Activated CD4-positive, alpha-beta memory T cell treated with anti-CD3 and anti-CD28 coated beads for 36 hours (primary cell): ENCODE results near the gene RBM43. TPM values are rescaled to one million over a fixed set of nuclear protein-coding genes. Genes with fewer than 3 reads are reported as not detected.
A peak's percentile ranks its signal among the peaks of the same experiment; 100 is the strongest.
"Not testable (repeated sequence)": the region's sequence is repeated elsewhere in the genome, so short reads cannot be mapped to it uniquely, and the experiment has no call there.

Experiments used
- CTCF ChIA-PET: fragments of 350-600 bp; sonication (Branson Sonifier 250); formaldehyde crosslinking; loops from one replicate; lab custom pipeline; 2021; ENCODE audit warnings: antibody characterized with exemption, inconsistent platforms; lab: Charles Lee
- POLR2A ChIA-PET: fragments of 350-600 bp; sonication (Branson Sonifier 250); formaldehyde crosslinking; loops from one replicate; lab custom pipeline; 2021; ENCODE audit warnings: antibody characterized with exemption; lab: Charles Lee
- DNase-seq: peaks from one replicate; pipeline ENCODE4 v3.0.0-alpha.2; 2020
- H3K27ac Mint-ChIP-seq: one replicate; pipeline ENCODE4 v1.8.0; 2021; ENCODE audit warnings: mixed read lengths
- H3K27me3 Mint-ChIP-seq: one replicate; pipeline ENCODE4 v1.8.0; 2021; ENCODE audit warnings: mixed read lengths
- H3K36me3 Mint-ChIP-seq: one replicate; pipeline ENCODE4 v1.8.0; 2021; ENCODE audit warnings: mixed read lengths
- H3K4me1 Mint-ChIP-seq: one replicate; pipeline ENCODE4 v1.8.0; 2021; ENCODE audit warnings: low read depth, mixed read lengths
- H3K4me3 Mint-ChIP-seq: one replicate; pipeline ENCODE4 v1.8.0; 2021; ENCODE audit warnings: mild to moderate bottlenecking, mixed read lengths
- H3K9me3 Mint-ChIP-seq: one replicate; pipeline ENCODE4 v1.8.0; 2021; ENCODE audit warnings: mixed read lengths
- intact Hi-C: fragments of 100-400 bp; cut with micrococcal nuclease; formaldehyde crosslinking; loops from one replicate; pipeline ENCODE4 v1.15.1; 2023
- total RNA-seq, 2 experiments: library from RNA; stranded (reverse); gene quantifications; one replicate each; pipeline ENCODE4 v1.2.3, GENCODE V29; 2021

Gene RBM43
- total RNA-seq: 1 to 10 TPM; 3.7 to 3.8 TPM

GRCh38 chr2:151261231-151261976 is at the start of gene RBM43:
Gene RBM43, minus strand, starts transcription at chr2:151261863. Its CDS starts 136 bp downstream, at chr2:151261727.
- Mint-ChIP-seq H3K27me3 (no peaks in the 10 kb centered on the region), H3K4me3 (peak within 1 kb of the TSS; percentile 88), H3K27ac (peak within 1 kb of the TSS; percentile 91), H3K4me1 (peaks cover 15% of the 10 kb centered on the region), H3K9me3 (no peaks in the 10 kb centered on the region), H3K36me3 (peaks cover 3% of the 10 kb centered on the region)
- DNase-seq: peak; percentile 88
- intact Hi-C loops: loop anchor here (1.0 to 10.0 kb wide), 4 partner anchors 27 to 1675 kb away; partner anchors contain the start of genes ARL5A and MMADHC
- POLR2A ChIA-PET: interaction anchor here (0.6 to 1.6 kb wide), 5 partner anchors 18 to 1674 kb away, joined by 3 to 24 read pairs (median 4); partner anchors contain the start of genes MMADHC, NMI and RIF1
- CTCF ChIA-PET: interaction anchor here (1.0 to 1.6 kb wide), 4 partner anchors 21 to 1674 kb away, joined by 3 to 5 read pairs (median 4); partner anchors contain the start of gene MMADHC

GRCh38 chr2:151310313-151310712 is 48.6 kb upstream of the RBM43 start:
- H3K4me3 Mint-ChIP-seq, DNase-seq, intact Hi-C loops, POLR2A ChIA-PET, H3K27ac Mint-ChIP-seq, CTCF ChIA-PET, H3K4me1 Mint-ChIP-seq, H3K36me3 Mint-ChIP-seq, H3K9me3 Mint-ChIP-seq, H3K27me3 Mint-ChIP-seq: not testable (repeated sequence)

DNA sequence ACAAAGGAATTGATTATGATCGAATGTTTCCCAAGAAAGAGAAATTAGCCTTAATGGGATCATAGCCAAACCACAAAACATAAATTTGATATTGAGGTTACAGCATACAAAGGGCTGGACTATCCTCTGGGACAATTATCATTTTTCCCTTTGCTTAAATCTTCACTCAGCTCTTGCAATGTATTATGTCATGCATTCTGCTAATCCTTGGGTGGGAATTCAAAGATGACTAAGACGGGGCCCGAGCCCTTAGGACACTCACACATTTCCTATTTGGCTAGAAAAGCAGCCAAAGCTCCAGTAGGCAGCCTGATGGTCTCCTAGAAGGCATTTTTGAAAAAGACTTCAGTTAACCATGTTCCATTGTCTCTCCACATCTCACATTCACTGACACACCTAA is 45.0 kb upstream of the RBM43 start:
- Mint-ChIP-seq H3K4me3 (no peak overlapping the region), H3K9me3 (no peaks in the 10 kb centered on the region), H3K4me1 (no peaks in the 10 kb centered on the region), H3K36me3 (no peaks in the 10 kb centered on the region), H3K27me3 (peaks cover 4% of the 10 kb centered on the region), H3K27ac (no peak overlapping the region)
- DNase-seq: no peak
- CTCF ChIA-PET: no interaction called here
- POLR2A ChIA-PET: no interaction called here
- intact Hi-C loops: no loop called here

GRCh38 chr2:151305129-151305691 is 43.5 kb upstream of the RBM43 start:
- no peak for DNase-seq
- intact Hi-C loops: no loop called here
- Mint-ChIP-seq H3K36me3 (no peaks in the 10 kb centered on the region), H3K9me3 (no peaks in the 10 kb centered on the region), H3K27ac (no peak overlapping the region), H3K4me3 (no peak overlapping the region), H3K4me1 (no peaks in the 10 kb centered on the region), H3K27me3 (peaks cover 4% of the 10 kb centered on the region)
- ChIA-PET CTCF (no interaction called here), POLR2A (no interaction called here)

GRCh38 chr2:151302879-151303278 is 41.2 kb upstream of the RBM43 start:
- Mint-ChIP-seq H3K4me3 (no peak overlapping the region), H3K27me3 (peaks cover 4% of the 10 kb centered on the region), H3K9me3 (no peaks in the 10 kb centered on the region), H3K27ac (no peak overlapping the region), H3K36me3 (no peaks in the 10 kb centered on the region), H3K4me1 (peaks cover 1% of the 10 kb centered on the region)
- DNase-seq: no peak
- ChIA-PET CTCF (no interaction called here), POLR2A (no interaction called here)
- intact Hi-C loops: no loop called here

DNA sequence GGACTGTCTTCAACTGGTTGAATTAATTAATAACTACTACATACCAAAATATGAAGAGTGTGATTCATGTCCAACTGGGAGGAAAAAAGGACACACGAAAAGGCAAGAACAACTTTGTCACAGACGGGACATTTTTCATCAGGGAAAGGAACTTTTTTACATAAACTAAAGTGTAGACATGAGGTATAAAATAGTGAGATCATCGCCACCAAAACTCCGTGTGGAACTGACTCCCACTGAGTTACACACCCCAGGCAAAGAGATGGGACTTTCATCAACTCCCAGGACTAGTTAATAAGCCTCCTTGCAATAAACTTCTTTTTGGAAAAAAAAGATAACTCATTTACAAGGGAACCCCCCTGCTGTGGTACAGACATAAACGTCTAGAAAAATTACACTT is 40.7 kb upstream of the RBM43 start:
- H3K4me3 Mint-ChIP-seq: no peak overlapping the region
- DNase-seq: no peak
- intact Hi-C loops: no loop called here
- ChIA-PET POLR2A (no interaction called here), CTCF (no interaction called here)
- H3K27ac Mint-ChIP-seq: no peak overlapping the region
- H3K4me1 Mint-ChIP-seq: peaks cover 3% of the 10 kb centered on the region
- peaks cover 4% of the 10 kb centered on the region for H3K27me3 Mint-ChIP-seq
- H3K9me3 Mint-ChIP-seq: no peaks in the 10 kb centered on the region
- H3K36me3 Mint-ChIP-seq: no peaks in the 10 kb centered on the region

GRCh38 chr2:151299920-151300539 is 38.4 kb upstream of the RBM43 start:
- Mint-ChIP-seq H3K27ac (no peak overlapping the region), H3K4me1 (peaks cover 3% of the 10 kb centered on the region), H3K36me3 (no peaks in the 10 kb centered on the region), H3K9me3 (peaks cover 2% of the 10 kb centered on the region), H3K27me3 (peaks cover 4% of the 10 kb centered on the region), H3K4me3 (no peak overlapping the region)
- no peak for DNase-seq
- ChIA-PET CTCF (no interaction called here), POLR2A (interaction anchor here (1.3 kb wide), 1 partner anchor 11 kb away, joined by 5 read pairs; the partner anchor contains the start of gene NMI)
- intact Hi-C loops: no loop called here

DNA sequence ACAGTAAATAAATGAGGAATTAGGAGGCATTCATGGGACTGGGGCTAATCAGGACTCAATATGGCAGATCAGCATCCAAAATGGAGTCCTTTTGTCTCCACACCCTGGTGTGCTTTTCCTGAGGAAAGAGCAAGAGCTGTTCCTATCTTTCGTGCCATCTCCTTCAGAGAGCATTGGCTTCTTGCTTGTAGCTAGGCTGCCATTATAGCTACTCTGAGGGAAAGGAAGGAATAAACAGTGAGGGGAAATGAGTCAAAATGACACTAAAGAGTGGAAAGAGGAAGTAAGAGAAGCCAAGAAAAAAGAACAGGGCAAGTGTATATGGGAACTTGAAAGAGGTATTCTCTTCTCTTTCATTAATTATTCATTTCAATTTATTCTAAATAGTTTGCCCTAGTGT is 36.2 kb upstream of the RBM43 start:
- H3K9me3 Mint-ChIP-seq: peaks cover 2% of the 10 kb centered on the region
- intact Hi-C loops: no loop called here
- H3K36me3 Mint-ChIP-seq: no peaks in the 10 kb centered on the region
- H3K27ac Mint-ChIP-seq: no peak overlapping the region
- POLR2A ChIA-PET: no interaction called here
- CTCF ChIA-PET: no interaction called here
- no peak for DNase-seq
- H3K4me3 Mint-ChIP-seq: no peak overlapping the region
- H3K27me3 Mint-ChIP-seq: peaks cover 3% of the 10 kb centered on the region
- peaks cover 3% of the 10 kb centered on the region for H3K4me1 Mint-ChIP-seq

GRCh38 chr2:151295926-151296325 is 34.3 kb upstream of the RBM43 start:
- H3K27ac Mint-ChIP-seq, H3K4me1 Mint-ChIP-seq, intact Hi-C loops, H3K27me3 Mint-ChIP-seq, H3K4me3 Mint-ChIP-seq, POLR2A ChIA-PET, H3K36me3 Mint-ChIP-seq, H3K9me3 Mint-ChIP-seq, DNase-seq, CTCF ChIA-PET: not testable (repeated sequence)

- H3K4me1 Mint-ChIP-seq: peaks cover 17% of the 10 kb centered on the region
- ChIA-PET CTCF (no interaction called here), POLR2A (no interaction called here)
- peaks cover 2% of the 10 kb centered on the region for H3K9me3 Mint-ChIP-seq
- peaks cover 8% of the 10 kb centered on the region for H3K36me3 Mint-ChIP-seq
- peaks cover 1% of the 10 kb centered on the region for H3K27me3 Mint-ChIP-seq
- intact Hi-C loops: no loop called here
- DNase-seq: no peak
- no peak overlapping the region for H3K4me3 Mint-ChIP-seq
- H3K27ac Mint-ChIP-seq: no peak overlapping the region
These were observed 30.9 kb upstream of the RBM43 start for GRCh38 chr2:151292546-151292945.

DNA sequence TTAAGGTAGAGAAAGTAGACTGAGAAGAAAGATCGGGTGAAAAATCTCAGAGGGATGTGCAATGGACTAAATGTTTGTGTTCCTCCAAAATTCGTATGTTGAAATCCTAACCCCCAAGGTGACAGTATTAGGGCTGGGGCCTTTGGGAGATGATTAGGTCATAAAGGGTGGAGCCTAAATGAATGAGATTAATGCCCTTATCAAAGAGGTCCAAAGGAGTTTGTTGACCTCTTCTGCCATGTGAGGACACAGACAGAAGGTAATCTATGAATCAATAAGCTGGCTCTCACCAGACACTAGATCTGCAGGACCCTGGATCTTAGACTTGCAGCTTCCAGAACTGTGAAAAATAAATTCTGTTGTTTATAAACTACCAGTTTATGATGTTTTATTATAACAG is 30.5 kb upstream of the RBM43 start:
- POLR2A ChIA-PET: no interaction called here
- Mint-ChIP-seq H3K27ac (no peak overlapping the region), H3K4me1 (peaks cover 21% of the 10 kb centered on the region), H3K4me3 (no peak overlapping the region), H3K9me3 (peaks cover 2% of the 10 kb centered on the region), H3K36me3 (peaks cover 8% of the 10 kb centered on the region), H3K27me3 (peaks cover 1% of the 10 kb centered on the region)
- CTCF ChIA-PET: no interaction called here
- intact Hi-C loops: no loop called here
- DNase-seq: no peak

GRCh38 chr2:151291224-151291623 is 29.6 kb upstream of the RBM43 start:
- Mint-ChIP-seq H3K36me3 (peaks cover 8% of the 10 kb centered on the region), H3K9me3 (no peaks in the 10 kb centered on the region), H3K27me3 (peaks cover 1% of the 10 kb centered on the region), H3K4me3 (no peak overlapping the region), H3K27ac (no peak overlapping the region), H3K4me1 (peaks cover 29% of the 10 kb centered on the region)
- DNase-seq: no peak
- ChIA-PET POLR2A (no interaction called here), CTCF (no interaction called here)
- intact Hi-C loops: no loop called here
